HepG2 (cell line): ENCODE measurements around the gene HAUS7. TPM values are rescaled to one million over a fixed set of nuclear protein-coding genes. Genes with fewer than 3 reads are reported as not detected.

Experiments used
- ATAC-seq: fragments of 200-7000 bp; cut with Tn5 transposase; 3 replicates; pipeline ENCODE4 v1.9.1; 2020; ENCODE audit warnings: mild to moderate bottlenecking, moderate library complexity
- BruUV-seq: library from RNA; stranded (reverse); fragments of 400-500 nt; replicated peaks from 2 replicates; lab custom pipeline; 2021; lab: Mats Ljungman, UMichigan
- CTCF ChIA-PET: fragments of 300-600 bp; formaldehyde crosslinking; extraction: SDS; loops from one replicate; lab custom pipeline; 2021; ENCODE audit warnings: low total read pairs, inconsistent platforms, low intra/inter-chr PET ratio; lab: Yijun Ruan, JAX
- POLR2A ChIA-PET: fragments of 350-600 bp; sonication (Branson Sonifier 250); formaldehyde crosslinking; loops from one replicate; lab custom pipeline; 2020; ENCODE audit warnings: antibody characterized with exemption, inconsistent platforms; lab: Yijun Ruan, JAX
- DNase-seq: peaks from one replicate; pipeline ENCODE4 v3.0.0-alpha.2; 2015; ENCODE audit warnings: low spot score
- FAIRE-seq: peaks from 3 replicates; lab custom pipeline; 2011; peaks lifted over from hg19 to GRCh38; lab: Jason Lieb, UNC
- H2AFZ ChIP-seq: one replicate; pipeline ENCODE4 v1.6.1; 2011; ENCODE audit warnings: low read length, inconsistent platforms
- H3K27ac ChIP-seq: fragments of 300-600 bp; 3 replicates; pipeline ENCODE4 v1.8.0; 2011; ENCODE audit warnings: mixed run types, mild to moderate bottlenecking, mixed read lengths, low read length, inconsistent platforms; ENCODE audit not compliant: insufficient read depth; ENCODE audit errors: extremely low read length
- H3K27me3 ChIP-seq, 2 experiments: fragments of 200-600 bp in 1 of 2; 2 replicates in 1 of 2; 3 replicates in 1 of 2; pipeline versions ENCODE4 v1.6.0 to v1.8.0; 2011; ENCODE audit warnings: low read length in 2 of 2, mild to moderate bottlenecking in 2 of 2, moderate library complexity in 2 of 2, inconsistent platforms in 1 of 2; ENCODE audit not compliant: insufficient read depth in 2 of 2, control insufficient read depth in 1 of 2
- H3K36me3 ChIP-seq, 2 experiments: fragments of 200-600 bp in 1 of 2; replicated peaks in 1 of 2; 2 replicates in 1 of 2; 3 replicates in 1 of 2; pipeline versions ENCODE4 v1.5.1 to v1.8.0; 2011; ENCODE audit warnings: low read length in 2 of 2, inconsistent platforms in 1 of 2; ENCODE audit not compliant: insufficient read depth in 2 of 2, control insufficient read depth in 1 of 2
- H3K4me1 ChIP-seq: 2 replicates; pipeline ENCODE4 v1.5.1; 2012; ENCODE audit warnings: low read length, inconsistent platforms; ENCODE audit not compliant: insufficient read depth
- H3K4me2 ChIP-seq: 2 replicates; pipeline ENCODE4 v1.6.0; 2011; ENCODE audit warnings: low read depth, low read length, inconsistent platforms
- H3K4me3 ChIP-seq, 3 experiments: fragments of 200-600 bp in 1 of 3; sonication (generic), shearing (Covaris generic) in 1 of 3; replicated peaks in 1 of 3; 2 replicates each; pipeline ENCODE4 v1.5.1; 2011 to 2016; ENCODE audit warnings: low read length in 3 of 3, inconsistent platforms in 2 of 3, low read depth in 2 of 3, mild to moderate bottlenecking in 2 of 3, control low read depth in 1 of 3, mixed read lengths in 1 of 3; ENCODE audit not compliant: insufficient read depth in 1 of 3
- H3K79me2 ChIP-seq: one replicate; pipeline ENCODE4 v1.6.1; 2011; ENCODE audit warnings: low read length, inconsistent platforms; ENCODE audit not compliant: insufficient read depth
- H3K9ac ChIP-seq: 2 replicates; pipeline ENCODE4 v1.6.0; 2011; ENCODE audit warnings: mild to moderate bottlenecking, low read depth, low read length, inconsistent platforms; ENCODE audit not compliant: insufficient read depth
- H3K9me3 ChIP-seq: 2 replicates; pipeline ENCODE4 v1.5.1; 2012; ENCODE audit warnings: mild to moderate bottlenecking, low read length
- H4K20me1 ChIP-seq: 2 replicates; pipeline ENCODE4 v1.6.0; 2011; ENCODE audit warnings: inconsistent platforms, mild to moderate bottlenecking, low read length, moderate library complexity; ENCODE audit not compliant: insufficient read depth
- ARID5B ChIP-seq: IDR thresholded peaks from 2 replicates; pipeline ENCODE4 v1.4.0; 2020; ENCODE audit warnings: mild to moderate bottlenecking, missing genetic modification reagents
- BATF2 ChIP-seq: sonication (generic); formaldehyde crosslinking; IDR thresholded peaks from 2 replicates; pipeline ENCODE4 v1.8.0; 2022; ENCODE audit warnings: mild to moderate bottlenecking, missing genetic modification reagents, moderate library complexity
- CTCF ChIP-seq: sonication (generic); formaldehyde crosslinking; IDR thresholded peaks from 2 replicates; pipeline ENCODE4 v1.5.0; 2020; ENCODE audit warnings: mild to moderate bottlenecking, missing genetic modification reagents, moderate library complexity
- GZF1 ChIP-seq: sonication (generic); formaldehyde crosslinking; IDR thresholded peaks from 2 replicates; pipeline ENCODE4 v1.5.1; 2020; ENCODE audit warnings: mild to moderate bottlenecking, missing genetic modification reagents
- PATZ1 ChIP-seq: sonication (generic); formaldehyde crosslinking; IDR thresholded peaks from 2 replicates; pipeline ENCODE4 v1.4.0; 2020; ENCODE audit warnings: missing genetic modification reagents
- SKI ChIP-seq: fragments of 450-650 bp; IDR thresholded peaks from one replicate; pipeline ENCODE4 v1.6.1; 2018; ENCODE audit warnings: mild to moderate bottlenecking; ENCODE audit not compliant: partially characterized antibody
- SP2 ChIP-seq: sonication (generic); formaldehyde crosslinking; IDR thresholded peaks from 2 replicates; pipeline ENCODE4 v1.5.1; 2020; ENCODE audit warnings: mild to moderate bottlenecking, missing genetic modification reagents
- STAG1 ChIP-seq: sonication (generic); formaldehyde crosslinking; IDR thresholded peaks from 2 replicates; pipeline ENCODE4 v1.4.0; 2020; ENCODE audit warnings: missing genetic modification reagents
- ZNF282 ChIP-seq: fragments of 450-650 bp; IDR thresholded peaks from 2 replicates; pipeline ENCODE4 v1.6.1; 2018; ENCODE audit not compliant: partially characterized antibody
- WGBS: methylation state at CpG from one replicate; pipeline ENCODE4 v1.1.6; 2017; ENCODE audit warnings: low lambda C conversion rate; 5-methylcytosine and 5-hydroxymethylcytosine counted together
- in situ Hi-C: cut with HindIII; loops from 2 replicates; pipeline ENCODE4 v1.10.0; 2017; ENCODE audit warnings: low pct_unique_long_range_greater_than_20kb; ENCODE audit not compliant: extremely low pct_ligation_motif_present
- intact Hi-C: fragments of 100-400 bp; cut with micrococcal nuclease; formaldehyde crosslinking; loops from one replicate; pipeline ENCODE4 v1.10.0; 2022; ENCODE audit not compliant: unreplicated experiment
- polyA plus RNA-seq, 8 experiments: library from polyadenylated mRNA; depleted of rRNA in 3 of 8; stranded (reverse) in 7 of 8; unstranded in 1 of 8; fragments of >200 nt; fragmentation: Illumina TruSeq in 4 of 8; extraction: Trizol in 4 of 8; gene quantifications; 2 replicates each; pipeline versions ENCODE4 v1.2.1 to v1.2.3, GENCODE V29; 2011 to 2016; ENCODE audit warnings: low read depth in 4 of 8, missing spikeins in 1 of 8, mixed read lengths in 1 of 8; ENCODE audit not compliant: insufficient read depth in 1 of 8
- total RNA-seq, 5 experiments: library from RNA; depleted of rRNA; stranded (reverse); fragments of >200 nt; fragmentation: Illumina TruSeq; extraction: Trizol; gene quantifications; 2 replicates each; pipeline ENCODE4 v1.2.3, GENCODE V29; 2016; ENCODE audit warnings: low read depth in 1 of 5

Gene HAUS7
- total and polyA plus RNA-seq, 2 of the 13 experiments (the other 11 are each of a cell fraction or from before 2014, with no cell fraction given) = 10.9 to 42.4 TPM

- Histone ChIP-seq H4K20me1 (no peaks in the 10 kb centered on the region), H3K79me2 (no peaks in the 10 kb centered on the region), H3K9me3 (no peaks in the 10 kb centered on the region), H3K36me3 (no peaks in the 10 kb centered on the region), H3K27ac (no peak overlapping the region), H3K9ac (no peak overlapping the region), H3K4me3 (peak overlapping the region in 1 of 3 experiments; percentile 59; a peak in 1 of 6 replicates), H2AFZ (no peak overlapping the region), H3K4me2 (peak overlapping the region; percentile 66), H3K4me1 (peaks cover 74% of the 10 kb centered on the region), H3K27me3 (0 out of 5 replicates have a peak, but pooled peaks cover 1 to 6% of the 10 kb centered on the region in 2 experiments)
- DNase-seq (no peak), ATAC-seq (peak; percentile 17; the same call in 2 of the 3 replicates), FAIRE-seq (no peak)
- ChIA-PET CTCF (interaction anchor here (1.1 kb wide), 1 partner anchor 32 kb away, joined by 3 read pairs; no protein-coding TSS in a partner anchor), POLR2A (no interaction called here)
- intact Hi-C loops (no loop called here), in situ Hi-C loops (no loop called here)
- WGBS = 0% methylated on average over 7 of the region's 12 CpGs
- TF ChIP-seq ZNF282 = no peak
- peak; percentile 21; the same call in 1 of the 2 replicates for TF ChIP-seq PATZ1 (CRISPR knock-in tag)
- peak; percentile 41 for TF ChIP-seq STAG1 (CRISPR knock-in tag)
- TF ChIP-seq ARID5B (CRISPR knock-in tag) = no peak
- TF ChIP-seq BATF2 (CRISPR knock-in tag) = no peak
- peak; percentile 73; the same call in 1 of the 2 replicates for TF ChIP-seq GZF1 (CRISPR knock-in tag)
- no peak for TF ChIP-seq SP2
- no peak for TF ChIP-seq SKI
- TF ChIP-seq CTCF = peak; percentile 55
- BruUV-seq = no TSS peak
Measured at GRCh38 chrX:153492543-153492942, 22.2 kb upstream of the HAUS7 start.
